HEK293 (cell line): Measurements from ENCODE around the gene NYNRIN.

Experiments used
- GFI1B ChIP-seq: fragments of 450-650 bp; formaldehyde crosslinking; IDR thresholded peaks from 2 replicates; pipeline ENCODE4 v1.5.1; 2016; ENCODE audit warnings: missing biosample characterization, missing genetic modification characterization
- KLF16 ChIP-seq: fragments of 450-650 bp; formaldehyde crosslinking; IDR thresholded peaks from 2 replicates; pipeline ENCODE4 v1.5.1; 2017; ENCODE audit warnings: missing biosample characterization, missing genetic modification characterization
- TRIM28 ChIP-seq: IDR thresholded peaks from 2 replicates; pipeline ENCODE4 v1.6.1; 2011; ENCODE audit warnings: low read length, control low read depth, borderline replicate concordance
- ZBTB1 ChIP-seq: fragments of 450-650 bp; formaldehyde crosslinking; IDR thresholded peaks from 2 replicates; pipeline ENCODE4 v1.5.1; 2016; ENCODE audit warnings: missing biosample characterization, missing genetic modification characterization
- ZBTB20 ChIP-seq: fragments of 450-650 bp; formaldehyde crosslinking; IDR thresholded peaks from 2 replicates; pipeline ENCODE4 v1.5.1; 2016; ENCODE audit warnings: missing biosample characterization, missing genetic modification characterization
- ZNF354C ChIP-seq: fragments of 450-650 bp; formaldehyde crosslinking; IDR thresholded peaks from 2 replicates; pipeline ENCODE4 v1.5.1; 2016; ENCODE audit warnings: missing biosample characterization, missing genetic modification characterization, low read depth, borderline replicate concordance
- ZNF416 ChIP-seq: fragments of 450-650 bp; formaldehyde crosslinking; IDR thresholded peaks from 2 replicates; pipeline ENCODE4 v1.5.1; 2016; ENCODE audit warnings: missing biosample characterization, missing genetic modification characterization
- ZNF707 ChIP-seq: fragments of 450-650 bp; formaldehyde crosslinking; IDR thresholded peaks from 2 replicates; pipeline ENCODE4 v1.5.1; 2016; ENCODE audit warnings: missing biosample characterization, missing genetic modification characterization
- ZNF776 ChIP-seq: fragments of 450-650 bp; formaldehyde crosslinking; IDR thresholded peaks from 2 replicates; pipeline ENCODE4 v1.5.0; 2017; ENCODE audit warnings: missing biosample characterization, missing genetic modification characterization, borderline replicate concordance
- ZSCAN16 ChIP-seq: fragments of 450-650 bp; formaldehyde crosslinking; IDR thresholded peaks from 2 replicates; pipeline ENCODE4 v1.5.1; 2016; ENCODE audit warnings: missing biosample characterization, missing genetic modification characterization
- TF ChIP-seq, protein P1 (sequence below): fragments of 450-650 bp; formaldehyde crosslinking; IDR thresholded peaks from 2 replicates; pipeline ENCODE4 v1.5.1; 2016; ENCODE audit warnings: missing biosample characterization, missing genetic modification characterization
- TF ChIP-seq, protein P2 (sequence below): fragments of 450-650 bp; formaldehyde crosslinking; optimal IDR thresholded peaks from 2 replicates; pipeline ENCODE3; 2016; ENCODE audit warnings: missing biosample characterization, mild to moderate bottlenecking, missing genetic modification characterization
- TF ChIP-seq, protein P3 (sequence below): fragments of 450-650 bp; formaldehyde crosslinking; IDR thresholded peaks from 2 replicates; pipeline ENCODE4 v1.5.1; 2016; ENCODE audit warnings: missing biosample characterization, missing genetic modification characterization, borderline replicate concordance
- TF ChIP-seq, protein P4 (sequence below): fragments of 450-650 bp; formaldehyde crosslinking; IDR thresholded peaks from 2 replicates; pipeline ENCODE4 v1.5.1; 2016; ENCODE audit warnings: missing biosample characterization, missing genetic modification characterization
- TF ChIP-seq, protein P5 (sequence below): fragments of 450-650 bp; formaldehyde crosslinking; IDR thresholded peaks from 2 replicates; pipeline ENCODE4 v1.5.1; 2016; ENCODE audit warnings: missing biosample characterization, missing genetic modification characterization, low read depth
- TF ChIP-seq, protein P6 (sequence below): fragments of 450-650 bp; formaldehyde crosslinking; IDR thresholded peaks from 2 replicates; pipeline ENCODE4 v1.5.1; 2016; ENCODE audit warnings: missing biosample characterization, missing genetic modification characterization

The NYNRIN gene

DNA sequence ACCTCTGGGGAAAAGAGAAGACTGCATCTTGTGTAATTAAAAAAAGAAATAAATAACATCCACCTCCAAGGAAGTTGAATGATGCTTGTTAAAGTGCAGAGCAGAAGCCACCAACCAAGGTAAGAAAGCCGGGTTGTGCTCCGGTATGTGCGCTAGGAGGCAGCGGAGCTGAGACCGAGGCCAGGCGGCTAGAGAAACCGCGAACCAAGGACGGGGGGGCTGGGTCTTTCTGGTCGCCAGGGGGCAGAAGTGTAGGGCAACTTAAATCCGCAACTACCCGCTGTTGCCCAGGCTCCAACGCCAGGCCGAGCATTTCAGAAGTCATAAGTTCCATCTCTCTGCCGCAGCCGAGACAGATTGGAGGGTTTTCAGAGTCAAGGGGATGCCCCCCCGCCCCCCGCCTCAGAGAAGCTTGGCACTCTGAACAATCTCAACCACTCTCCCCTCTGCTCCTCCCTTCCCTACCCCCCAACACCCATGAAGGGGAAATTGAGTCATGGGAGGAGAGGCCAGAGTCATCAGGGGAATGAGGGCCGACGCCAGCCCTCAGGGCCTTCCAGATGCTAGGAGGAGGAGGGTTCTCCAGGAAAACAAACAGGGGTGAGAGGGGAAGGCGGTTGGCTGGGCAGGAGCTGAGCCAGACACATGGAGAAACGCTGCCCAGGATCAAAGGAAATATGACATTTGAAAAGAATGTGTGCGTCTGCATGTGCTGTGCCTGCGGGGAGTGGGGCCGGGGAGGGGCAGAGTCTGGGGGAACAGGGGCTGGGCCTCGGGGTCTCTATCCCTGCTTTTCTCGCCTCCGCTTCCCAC, 33.0 kb upstream of the NYNRIN start (continued):
- no peak for TF ChIP-seq GFI1B
- TF ChIP-seq ZBTB20 (tag by site-specific recombination), result peak; percentile 53
- TF ChIP-seq ZSCAN16 (tag by site-specific recombination), result no peak
- TF ChIP-seq TRIM28, result 0 out of 2 replicates have a peak, but pooled peaks have one; percentile 40
- no peak for TF ChIP-seq ZBTB1 (tag by site-specific recombination)
- TF ChIP-seq ZNF354C (tag by site-specific recombination), result no peak
- TF ChIP-seq, protein P1, sequence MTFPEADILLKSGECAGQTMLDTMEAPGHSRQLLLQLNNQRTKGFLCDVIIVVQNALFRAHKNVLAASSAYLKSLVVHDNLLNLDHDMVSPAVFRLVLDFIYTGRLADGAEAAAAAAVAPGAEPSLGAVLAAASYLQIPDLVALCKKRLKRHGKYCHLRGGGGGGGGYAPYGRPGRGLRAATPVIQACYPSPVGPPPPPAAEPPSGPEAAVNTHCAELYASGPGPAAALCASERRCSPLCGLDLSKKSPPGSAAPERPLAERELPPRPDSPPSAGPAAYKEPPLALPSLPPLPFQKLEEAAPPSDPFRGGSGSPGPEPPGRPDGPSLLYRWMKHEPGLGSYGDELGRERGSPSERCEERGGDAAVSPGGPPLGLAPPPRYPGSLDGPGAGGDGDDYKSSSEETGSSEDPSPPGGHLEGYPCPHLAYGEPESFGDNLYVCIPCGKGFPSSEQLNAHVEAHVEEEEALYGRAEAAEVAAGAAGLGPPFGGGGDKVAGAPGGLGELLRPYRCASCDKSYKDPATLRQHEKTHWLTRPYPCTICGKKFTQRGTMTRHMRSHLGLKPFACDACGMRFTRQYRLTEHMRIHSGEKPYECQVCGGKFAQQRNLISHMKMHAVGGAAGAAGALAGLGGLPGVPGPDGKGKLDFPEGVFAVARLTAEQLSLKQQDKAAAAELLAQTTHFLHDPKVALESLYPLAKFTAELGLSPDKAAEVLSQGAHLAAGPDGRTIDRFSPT (tag by site-specific recombination), result no peak
- TF ChIP-seq, protein P2, sequence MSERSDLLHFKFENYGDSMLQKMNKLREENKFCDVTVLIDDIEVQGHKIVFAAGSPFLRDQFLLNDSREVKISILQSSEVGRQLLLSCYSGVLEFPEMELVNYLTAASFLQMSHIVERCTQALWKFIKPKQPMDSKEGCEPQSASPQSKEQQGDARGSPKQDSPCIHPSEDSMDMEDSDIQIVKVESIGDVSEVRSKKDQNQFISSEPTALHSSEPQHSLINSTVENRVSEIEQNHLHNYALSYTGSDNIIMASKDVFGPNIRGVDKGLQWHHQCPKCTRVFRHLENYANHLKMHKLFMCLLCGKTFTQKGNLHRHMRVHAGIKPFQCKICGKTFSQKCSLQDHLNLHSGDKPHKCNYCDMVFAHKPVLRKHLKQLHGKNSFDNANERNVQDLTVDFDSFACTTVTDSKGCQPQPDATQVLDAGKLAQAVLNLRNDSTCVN (tag by site-specific recombination), result no peak
- no peak for TF ChIP-seq ZNF707 (tag by site-specific recombination)
- TF ChIP-seq, protein P3, sequence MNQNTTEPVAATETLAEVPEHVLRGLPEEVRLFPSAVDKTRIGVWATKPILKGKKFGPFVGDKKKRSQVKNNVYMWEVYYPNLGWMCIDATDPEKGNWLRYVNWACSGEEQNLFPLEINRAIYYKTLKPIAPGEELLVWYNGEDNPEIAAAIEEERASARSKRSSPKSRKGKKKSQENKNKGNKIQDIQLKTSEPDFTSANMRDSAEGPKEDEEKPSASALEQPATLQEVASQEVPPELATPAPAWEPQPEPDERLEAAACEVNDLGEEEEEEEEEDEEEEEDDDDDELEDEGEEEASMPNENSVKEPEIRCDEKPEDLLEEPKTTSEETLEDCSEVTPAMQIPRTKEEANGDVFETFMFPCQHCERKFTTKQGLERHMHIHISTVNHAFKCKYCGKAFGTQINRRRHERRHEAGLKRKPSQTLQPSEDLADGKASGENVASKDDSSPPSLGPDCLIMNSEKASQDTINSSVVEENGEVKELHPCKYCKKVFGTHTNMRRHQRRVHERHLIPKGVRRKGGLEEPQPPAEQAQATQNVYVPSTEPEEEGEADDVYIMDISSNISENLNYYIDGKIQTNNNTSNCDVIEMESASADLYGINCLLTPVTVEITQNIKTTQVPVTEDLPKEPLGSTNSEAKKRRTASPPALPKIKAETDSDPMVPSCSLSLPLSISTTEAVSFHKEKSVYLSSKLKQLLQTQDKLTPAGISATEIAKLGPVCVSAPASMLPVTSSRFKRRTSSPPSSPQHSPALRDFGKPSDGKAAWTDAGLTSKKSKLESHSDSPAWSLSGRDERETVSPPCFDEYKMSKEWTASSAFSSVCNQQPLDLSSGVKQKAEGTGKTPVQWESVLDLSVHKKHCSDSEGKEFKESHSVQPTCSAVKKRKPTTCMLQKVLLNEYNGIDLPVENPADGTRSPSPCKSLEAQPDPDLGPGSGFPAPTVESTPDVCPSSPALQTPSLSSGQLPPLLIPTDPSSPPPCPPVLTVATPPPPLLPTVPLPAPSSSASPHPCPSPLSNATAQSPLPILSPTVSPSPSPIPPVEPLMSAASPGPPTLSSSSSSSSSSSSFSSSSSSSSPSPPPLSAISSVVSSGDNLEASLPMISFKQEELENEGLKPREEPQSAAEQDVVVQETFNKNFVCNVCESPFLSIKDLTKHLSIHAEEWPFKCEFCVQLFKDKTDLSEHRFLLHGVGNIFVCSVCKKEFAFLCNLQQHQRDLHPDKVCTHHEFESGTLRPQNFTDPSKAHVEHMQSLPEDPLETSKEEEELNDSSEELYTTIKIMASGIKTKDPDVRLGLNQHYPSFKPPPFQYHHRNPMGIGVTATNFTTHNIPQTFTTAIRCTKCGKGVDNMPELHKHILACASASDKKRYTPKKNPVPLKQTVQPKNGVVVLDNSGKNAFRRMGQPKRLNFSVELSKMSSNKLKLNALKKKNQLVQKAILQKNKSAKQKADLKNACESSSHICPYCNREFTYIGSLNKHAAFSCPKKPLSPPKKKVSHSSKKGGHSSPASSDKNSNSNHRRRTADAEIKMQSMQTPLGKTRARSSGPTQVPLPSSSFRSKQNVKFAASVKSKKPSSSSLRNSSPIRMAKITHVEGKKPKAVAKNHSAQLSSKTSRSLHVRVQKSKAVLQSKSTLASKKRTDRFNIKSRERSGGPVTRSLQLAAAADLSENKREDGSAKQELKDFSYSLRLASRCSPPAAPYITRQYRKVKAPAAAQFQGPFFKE (tag by site-specific recombination), result no peak
- TF ChIP-seq, protein P4, sequence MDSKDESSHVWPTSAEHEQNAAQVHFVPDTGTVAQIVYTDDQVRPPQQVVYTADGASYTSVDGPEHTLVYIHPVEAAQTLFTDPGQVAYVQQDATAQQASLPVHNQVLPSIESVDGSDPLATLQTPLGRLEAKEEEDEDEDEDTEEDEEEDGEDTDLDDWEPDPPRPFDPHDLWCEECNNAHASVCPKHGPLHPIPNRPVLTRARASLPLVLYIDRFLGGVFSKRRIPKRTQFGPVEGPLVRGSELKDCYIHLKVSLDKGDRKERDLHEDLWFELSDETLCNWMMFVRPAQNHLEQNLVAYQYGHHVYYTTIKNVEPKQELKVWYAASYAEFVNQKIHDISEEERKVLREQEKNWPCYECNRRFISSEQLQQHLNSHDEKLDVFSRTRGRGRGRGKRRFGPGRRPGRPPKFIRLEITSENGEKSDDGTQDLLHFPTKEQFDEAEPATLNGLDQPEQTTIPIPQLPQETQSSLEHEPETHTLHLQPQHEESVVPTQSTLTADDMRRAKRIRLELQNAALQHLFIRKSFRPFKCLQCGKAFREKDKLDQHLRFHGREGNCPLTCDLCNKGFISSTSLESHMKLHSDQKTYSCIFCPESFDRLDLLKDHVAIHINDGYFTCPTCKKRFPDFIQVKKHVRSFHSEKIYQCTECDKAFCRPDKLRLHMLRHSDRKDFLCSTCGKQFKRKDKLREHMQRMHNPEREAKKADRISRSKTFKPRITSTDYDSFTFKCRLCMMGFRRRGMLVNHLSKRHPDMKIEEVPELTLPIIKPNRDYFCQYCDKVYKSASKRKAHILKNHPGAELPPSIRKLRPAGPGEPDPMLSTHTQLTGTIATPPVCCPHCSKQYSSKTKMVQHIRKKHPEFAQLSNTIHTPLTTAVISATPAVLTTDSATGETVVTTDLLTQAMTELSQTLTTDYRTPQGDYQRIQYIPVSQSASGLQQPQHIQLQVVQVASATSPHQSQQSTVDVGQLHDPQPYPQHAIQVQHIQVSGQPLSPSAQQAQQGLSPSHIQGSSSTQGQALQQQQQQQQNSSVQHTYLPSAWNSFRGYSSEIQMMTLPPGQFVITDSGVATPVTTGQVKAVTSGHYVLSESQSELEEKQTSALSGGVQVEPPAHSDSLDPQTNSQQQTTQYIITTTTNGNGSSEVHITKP (tag by site-specific recombination), result peak; percentile 78
- TF ChIP-seq, protein P5, sequence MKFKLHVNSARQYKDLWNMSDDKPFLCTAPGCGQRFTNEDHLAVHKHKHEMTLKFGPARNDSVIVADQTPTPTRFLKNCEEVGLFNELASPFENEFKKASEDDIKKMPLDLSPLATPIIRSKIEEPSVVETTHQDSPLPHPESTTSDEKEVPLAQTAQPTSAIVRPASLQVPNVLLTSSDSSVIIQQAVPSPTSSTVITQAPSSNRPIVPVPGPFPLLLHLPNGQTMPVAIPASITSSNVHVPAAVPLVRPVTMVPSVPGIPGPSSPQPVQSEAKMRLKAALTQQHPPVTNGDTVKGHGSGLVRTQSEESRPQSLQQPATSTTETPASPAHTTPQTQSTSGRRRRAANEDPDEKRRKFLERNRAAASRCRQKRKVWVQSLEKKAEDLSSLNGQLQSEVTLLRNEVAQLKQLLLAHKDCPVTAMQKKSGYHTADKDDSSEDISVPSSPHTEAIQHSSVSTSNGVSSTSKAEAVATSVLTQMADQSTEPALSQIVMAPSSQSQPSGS (tag by site-specific recombination), result no peak
- peak; percentile 35; the same call in 1 of the 2 replicates for TF ChIP-seq KLF16 (tag by site-specific recombination)
- TF ChIP-seq ZNF416 (tag by site-specific recombination), result no peak
- TF ChIP-seq ZNF776 (tag by site-specific recombination), result no peak
- TF ChIP-seq, protein P6, sequence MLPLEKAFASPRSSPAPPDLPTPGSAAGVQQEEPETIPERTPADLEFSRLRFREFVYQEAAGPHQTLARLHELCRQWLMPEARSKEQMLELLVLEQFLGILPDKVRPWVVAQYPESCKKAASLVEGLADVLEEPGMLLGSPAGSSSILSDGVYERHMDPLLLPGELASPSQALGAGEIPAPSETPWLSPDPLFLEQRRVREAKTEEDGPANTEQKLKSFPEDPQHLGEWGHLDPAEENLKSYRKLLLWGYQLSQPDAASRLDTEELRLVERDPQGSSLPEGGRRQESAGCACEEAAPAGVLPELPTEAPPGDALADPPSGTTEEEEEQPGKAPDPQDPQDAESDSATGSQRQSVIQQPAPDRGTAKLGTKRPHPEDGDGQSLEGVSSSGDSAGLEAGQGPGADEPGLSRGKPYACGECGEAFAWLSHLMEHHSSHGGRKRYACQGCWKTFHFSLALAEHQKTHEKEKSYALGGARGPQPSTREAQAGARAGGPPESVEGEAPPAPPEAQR (tag by site-specific recombination), result no peak
